Measurements from ENCODE around the gene KCND1. TPM values are rescaled to one million over a fixed set of nuclear protein-coding genes. Genes with fewer than 3 reads are reported as not detected.

The KCND1 gene
- total and polyA plus RNA-seq, 10 of the 15 experiments (the other 5 are each of a cell fraction or from before 2014, with no cell fraction given): 0.02 to 1.0 (median 0.39) TPM

DNA sequence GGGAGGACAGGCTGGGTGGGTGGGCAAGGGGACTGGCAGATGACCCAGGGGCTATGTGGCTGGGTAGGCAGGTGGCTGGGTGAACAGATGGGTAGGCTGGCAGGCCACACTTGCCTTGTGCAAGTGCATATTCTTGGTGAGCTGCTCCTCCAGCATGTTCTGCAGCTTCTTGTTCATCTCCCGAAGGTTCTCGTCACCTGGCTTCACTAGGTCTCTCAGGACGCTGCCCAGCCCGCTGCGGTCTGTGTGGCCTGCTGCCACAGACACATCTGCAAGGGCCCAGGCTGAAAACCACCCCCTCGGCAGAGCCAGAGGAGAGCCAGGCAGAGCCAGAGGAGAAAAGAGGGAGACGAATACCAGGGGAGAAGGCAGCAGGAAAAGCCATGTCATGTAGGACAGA is 3.4 kb upstream of the KCND1 start:
- CTCF ChIA-PET: interaction anchor here (1.1 kb wide), 1 partner anchor 67 kb away, joined by 3 read pairs; no protein-coding TSS in a partner anchor
- TF ChIP-seq EZH2 (IDR thresholded peaks at IDR 0.05; ENCODE audit: borderline replicate concordance, control insufficient read depth, low read depth, low read length) (no peak), BRCA1 (IDR thresholded peaks at IDR 0.05; ENCODE audit: low read depth, low read length) (no peak), PAX8 (IDR thresholded peaks at IDR 0.05) (no peak), GABPA (IDR thresholded peaks at IDR 0.05; ENCODE audit: low read depth) (no peak), SMC3 (IDR thresholded peaks at IDR 0.05; ENCODE audit: borderline replicate concordance, low read length) (no peak), WRNIP1 (IDR thresholded peaks at IDR 0.05; ENCODE audit: borderline replicate concordance, low read depth, low read length) (no peak), NFYA (IDR thresholded peaks at IDR 0.05; ENCODE audit: borderline replicate concordance, low read depth, low read length) (no peak), IKZF1 (conservative IDR thresholded peaks at IDR 0.05) (no peak), SIN3A (IDR thresholded peaks at IDR 0.05; ENCODE audit: low read depth, low read length) (no peak), POLR2AphosphoS2 (IDR thresholded peaks at IDR 0.05; ENCODE audit: low read depth, low read length) (no peak), SIX5 (IDR thresholded peaks at IDR 0.05; ENCODE audit: low read depth, low read length, severe bottlenecking) (no peak), MEF2B (IDR thresholded peaks at IDR 0.05; ENCODE audit: partially characterized antibody, poor library complexity, severe bottlenecking) (no peak), BMI1 (IDR thresholded peaks at IDR 0.05; ENCODE audit: borderline replicate concordance) (no peak)
- TF ChIP-seq, protein P1, sequence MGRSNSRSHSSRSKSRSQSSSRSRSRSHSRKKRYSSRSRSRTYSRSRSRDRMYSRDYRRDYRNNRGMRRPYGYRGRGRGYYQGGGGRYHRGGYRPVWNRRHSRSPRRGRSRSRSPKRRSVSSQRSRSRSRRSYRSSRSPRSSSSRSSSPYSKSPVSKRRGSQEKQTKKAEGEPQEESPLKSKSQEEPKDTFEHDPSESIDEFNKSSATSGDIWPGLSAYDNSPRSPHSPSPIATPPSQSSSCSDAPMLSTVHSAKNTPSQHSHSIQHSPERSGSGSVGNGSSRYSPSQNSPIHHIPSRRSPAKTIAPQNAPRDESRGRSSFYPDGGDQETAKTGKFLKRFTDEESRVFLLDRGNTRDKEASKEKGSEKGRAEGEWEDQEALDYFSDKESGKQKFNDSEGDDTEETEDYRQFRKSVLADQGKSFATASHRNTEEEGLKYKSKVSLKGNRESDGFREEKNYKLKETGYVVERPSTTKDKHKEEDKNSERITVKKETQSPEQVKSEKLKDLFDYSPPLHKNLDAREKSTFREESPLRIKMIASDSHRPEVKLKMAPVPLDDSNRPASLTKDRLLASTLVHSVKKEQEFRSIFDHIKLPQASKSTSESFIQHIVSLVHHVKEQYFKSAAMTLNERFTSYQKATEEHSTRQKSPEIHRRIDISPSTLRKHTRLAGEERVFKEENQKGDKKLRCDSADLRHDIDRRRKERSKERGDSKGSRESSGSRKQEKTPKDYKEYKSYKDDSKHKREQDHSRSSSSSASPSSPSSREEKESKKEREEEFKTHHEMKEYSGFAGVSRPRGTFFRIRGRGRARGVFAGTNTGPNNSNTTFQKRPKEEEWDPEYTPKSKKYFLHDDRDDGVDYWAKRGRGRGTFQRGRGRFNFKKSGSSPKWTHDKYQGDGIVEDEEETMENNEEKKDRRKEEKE (IDR thresholded peaks at IDR 0.05): no peak
- Histone ChIP-seq H4K20me1 (ENCODE audit: control insufficient read depth, insufficient read depth) (no peaks in the 10 kb centered on the region), H3K9me3 (replicated peaks; ENCODE audit: control insufficient read depth, insufficient read depth, low read length) (no peaks in the 10 kb centered on the region; the same call in 2 of the 3 replicates), H3K27ac (ENCODE audit: control insufficient read depth, insufficient read depth) (no peak overlapping the region), H2AFZ (ENCODE audit: control insufficient read depth, low read depth, low read length) (no peak overlapping the region), H3K9ac (ENCODE audit: control insufficient read depth, insufficient read depth, low read length) (no peak overlapping the region), H3K4me1 (ENCODE audit: control insufficient read depth, insufficient read depth, low read length) (peaks cover 5% of the 10 kb centered on the region), H3K4me2 (ENCODE audit: control insufficient read depth, insufficient read depth) (no peak overlapping the region), H3K79me2 (ENCODE audit: control insufficient read depth, insufficient read depth, low read length) (no peaks in the 10 kb centered on the region), H3K4me3 (no peak overlapping the region), H3K36me3 (ENCODE audit: control insufficient read depth in 2 of 2, insufficient read depth in 2 of 2, low read length in 1 of 2) (no peaks in the 10 kb centered on the region; a peak in 3 of 4 replicates), H3K27me3 (replicated peaks in 1 of 2; ENCODE audit: control insufficient read depth in 2 of 2, insufficient read depth in 2 of 2, low read length in 1 of 2) (no peaks in the 10 kb centered on the region)
- POLR2A ChIA-PET: interaction anchor here (0.6 to 0.7 kb wide), 2 partner anchors 26 to 34 kb away, joined by 3 to 8 read pairs; no protein-coding TSS in a partner anchor
- 71% methylated on average over 7 of the region's 7 CpGs for WGBS (ENCODE audit: insufficient coverage, insufficient replicate concordance, low lambda C conversion rate, missing lambda C conversion rate)
- in situ Hi-C loops (cut with MboI): no loop called here
- SMC1A ChIA-PET (ENCODE audit: uncharacterized antibody, unreplicated experiment): no interaction called here
- RAD21 ChIA-PET (ENCODE audit: unreplicated experiment): no interaction called here
- ATAC-seq (no peak), DNase-seq (ENCODE audit: low read depth, low spot score) (no peak), FAIRE-seq (no peak)
- no TSS peak for BruUV-seq (replicated peaks)
- intact Hi-C loops (cut with micrococcal nuclease; ENCODE audit: unreplicated experiment): no loop called here

All from GM12878 (cell line).